Spinal cord (tissue), 10 donors: ENCODE results near the gene SUSD4. TPM values are rescaled to one million over a fixed set of nuclear protein-coding genes. Genes with fewer than 3 reads are reported as not detected.

Experiments used
- DNase-seq, 6 donors: peaks; one replicate each; pipeline versions ENCODE4 v3.0.0 to v3.0.0-alpha.2; 2013 to 2015; ENCODE audit warnings: low spot score in 6 of 6, low read depth in 4 of 6
- H3K27ac ChIP-seq: one replicate; pipeline ENCODE4 v1.5.1; 2013; ENCODE audit warnings: low read depth, low read length, control low read depth
- H3K27me3 ChIP-seq: one replicate; pipeline ENCODE4 v1.6.1; 2013; ENCODE audit warnings: low read length; ENCODE audit not compliant: control insufficient read depth, insufficient read depth
- H3K36me3 ChIP-seq: one replicate; pipeline ENCODE4 v1.6.1; 2013; ENCODE audit warnings: low read length; ENCODE audit not compliant: control insufficient read depth, insufficient read depth
- H3K4me1 ChIP-seq: one replicate; pipeline ENCODE4 v1.6.1; 2013; ENCODE audit warnings: low read length; ENCODE audit not compliant: control insufficient read depth, insufficient read depth
- H3K4me3 ChIP-seq: one replicate; pipeline ENCODE4 v1.5.1; 2013; ENCODE audit warnings: low read depth, low read length, control low read depth
- H3K9me3 ChIP-seq: one replicate; pipeline ENCODE4 v1.6.1; 2013; ENCODE audit warnings: low read length; ENCODE audit not compliant: control insufficient read depth, insufficient read depth
- WGBS: methylation state at CpG from one replicate; pipeline ENCODE4 v1.1.5; 2013; ENCODE audit warnings: missing lambda C conversion rate; ENCODE audit not compliant: insufficient coverage; 5-methylcytosine and 5-hydroxymethylcytosine counted together
- polyA plus RNA-seq, 2 donors: library from polyadenylated mRNA; unstranded; fragments of 120-200 nt; gene quantifications; one replicate each; pipeline ENCODE4 v1.2.1, GENCODE V29; 2013; ENCODE audit not compliant: insufficient read length in 2 of 2
- total RNA-seq, 2 donors: library from RNA; depleted of rRNA in 1 of 2; stranded (reverse); fragments of 120-200 nt in 1 of 2; fragments of >200 nt in 1 of 2; gene quantifications; one replicate each; pipeline versions ENCODE4 v1.2.3 to v1.2.4, GENCODE V29; 2013 to 2014
- donor health status: healthy.

The SUSD4 gene
- total and polyA plus RNA-seq, 4 donors, result 20.2 to 54.4 (median 42.8) TPM

GRCh38 chr1:223269006-223269405 lies 95.0 kb downstream of the SUSD4 start:
- no peak for DNase-seq
- Histone ChIP-seq H3K4me3 (no peak overlapping the region), H3K27me3 (no peaks in the 10 kb centered on the region), H3K9me3 (no peaks in the 10 kb centered on the region), H3K36me3 (no peaks in the 10 kb centered on the region), H3K4me1 (peaks cover 8% of the 10 kb centered on the region), H3K27ac (no peak overlapping the region)
- 86% methylated on average over 2 of the region's 4 CpGs for WGBS

- H3K27me3 ChIP-seq, result no peaks in the 10 kb centered on the region
- no peaks in the 10 kb centered on the region for H3K36me3 ChIP-seq
- no peak overlapping the region for H3K4me3 ChIP-seq
- H3K9me3 ChIP-seq, result no peaks in the 10 kb centered on the region
- DNase-seq, result no peak
- H3K4me1 ChIP-seq, result peaks cover 8% of the 10 kb centered on the region
- 60% methylated on average over 2 of the region's 3 CpGs for WGBS
- H3K27ac ChIP-seq, result no peak overlapping the region
Measured at GRCh38 chr1:223266632-223267172, 97.3 kb downstream of the SUSD4 start.

- no peaks in the 10 kb centered on the region for H3K27me3 ChIP-seq
- 55% methylated on average over 6 of the region's 10 CpGs for WGBS
- no peak overlapping the region for H3K27ac ChIP-seq
- no peaks in the 10 kb centered on the region for H3K36me3 ChIP-seq
- no peaks in the 10 kb centered on the region for H3K9me3 ChIP-seq
- H3K4me1 ChIP-seq, result peaks cover 8% of the 10 kb centered on the region
- H3K4me3 ChIP-seq, result no peak overlapping the region
- DNase-seq, result peak in 1 of 6 donors; percentile 79
Measured at GRCh38 chr1:223264983-223265908, 98.7 kb downstream of the SUSD4 start.

- Histone ChIP-seq H3K36me3 (no peaks in the 10 kb centered on the region), H3K9me3 (no peaks in the 10 kb centered on the region), H3K27ac (no peak overlapping the region), H3K27me3 (no peaks in the 10 kb centered on the region), H3K4me3 (no peak overlapping the region), H3K4me1 (peaks cover 8% of the 10 kb centered on the region)
- DNase-seq, result no peak
- WGBS, result 68% methylated on average over 6 of the region's 8 CpGs
Measured at GRCh38 chr1:223264529-223264928, 99.4 kb downstream of the SUSD4 start.

- Histone ChIP-seq H3K27ac (no peak overlapping the region), H3K4me1 (peaks cover 4% of the 10 kb centered on the region), H3K9me3 (no peaks in the 10 kb centered on the region), H3K4me3 (no peak overlapping the region), H3K36me3 (no peaks in the 10 kb centered on the region), H3K27me3 (no peaks in the 10 kb centered on the region)
- DNase-seq, result no peak
- WGBS, result 91% methylated on average over 1 of the region's 3 CpGs
Measured at GRCh38 chr1:223261914-223262313, 102.1 kb downstream of the SUSD4 start.

GRCh38 chr1:223260712-223261111 lies 103.3 kb downstream of the SUSD4 start:
- H3K9me3 ChIP-seq, result no peaks in the 10 kb centered on the region
- H3K27ac ChIP-seq, result no peak overlapping the region
- 97% methylated on average over 6 of the region's 7 CpGs for whole genome bisulfite sequencing
- no peaks in the 10 kb centered on the region for H3K36me3 ChIP-seq
- no peaks in the 10 kb centered on the region for H3K27me3 ChIP-seq
- DNase-seq, result no peak
- no peak overlapping the region for H3K4me3 ChIP-seq
- H3K4me1 ChIP-seq, result peaks cover 3% of the 10 kb centered on the region

- no peak for DNase-seq
- Histone ChIP-seq H3K36me3 (no peaks in the 10 kb centered on the region), H3K9me3 (no peaks in the 10 kb centered on the region), H3K27ac (no peak overlapping the region), H3K4me3 (no peak overlapping the region), H3K27me3 (no peaks in the 10 kb centered on the region), H3K4me1 (peaks cover 4% of the 10 kb centered on the region)
- 70% methylated on average over 2 of the region's 3 CpGs for WGBS
Measured at GRCh38 chr1:223259462-223259861, 104.5 kb downstream of the SUSD4 start.

- 72% methylated on average over 5 of the region's 6 CpGs for WGBS
Measured at GRCh38 chr1:223258751-223259198, 105.2 kb downstream of the SUSD4 start.

GRCh38 chr1:223257856-223258550 lies 106.0 kb downstream of the SUSD4 start:
- Histone ChIP-seq H3K36me3 (no peaks in the 10 kb centered on the region), H3K27ac (no peak overlapping the region), H3K4me1 (peaks cover 6% of the 10 kb centered on the region), H3K27me3 (no peaks in the 10 kb centered on the region), H3K4me3 (no peak overlapping the region), H3K9me3 (no peaks in the 10 kb centered on the region)
- DNase-seq, result no peak
- WGBS, result 79% methylated on average over 8 of the region's 8 CpGs

More at GRCh38 chr1:223258751-223259198, 105.2 kb downstream of the SUSD4 start:
- H3K4me1 ChIP-seq, result peaks cover 6% of the 10 kb centered on the region
- H3K36me3 ChIP-seq, result no peaks in the 10 kb centered on the region
- DNase-seq, result peak in 1 of 6 donors; percentile 33
- H3K27ac ChIP-seq, result no peak overlapping the region
- no peaks in the 10 kb centered on the region for H3K27me3 ChIP-seq
- H3K4me3 ChIP-seq, result no peak overlapping the region
- H3K9me3 ChIP-seq, result no peaks in the 10 kb centered on the region
